Measurements from ENCODE around the gene STAT5B. TPM values are rescaled to one million over a fixed set of nuclear protein-coding genes. Genes with fewer than 3 reads are reported as not detected.

The STAT5B gene
- total and polyA plus RNA-seq, 2 of the 8 experiments (the other 6 are each of a cell fraction or from before 2014, with no cell fraction given), result 35.3 to 52.6 TPM

DNA sequence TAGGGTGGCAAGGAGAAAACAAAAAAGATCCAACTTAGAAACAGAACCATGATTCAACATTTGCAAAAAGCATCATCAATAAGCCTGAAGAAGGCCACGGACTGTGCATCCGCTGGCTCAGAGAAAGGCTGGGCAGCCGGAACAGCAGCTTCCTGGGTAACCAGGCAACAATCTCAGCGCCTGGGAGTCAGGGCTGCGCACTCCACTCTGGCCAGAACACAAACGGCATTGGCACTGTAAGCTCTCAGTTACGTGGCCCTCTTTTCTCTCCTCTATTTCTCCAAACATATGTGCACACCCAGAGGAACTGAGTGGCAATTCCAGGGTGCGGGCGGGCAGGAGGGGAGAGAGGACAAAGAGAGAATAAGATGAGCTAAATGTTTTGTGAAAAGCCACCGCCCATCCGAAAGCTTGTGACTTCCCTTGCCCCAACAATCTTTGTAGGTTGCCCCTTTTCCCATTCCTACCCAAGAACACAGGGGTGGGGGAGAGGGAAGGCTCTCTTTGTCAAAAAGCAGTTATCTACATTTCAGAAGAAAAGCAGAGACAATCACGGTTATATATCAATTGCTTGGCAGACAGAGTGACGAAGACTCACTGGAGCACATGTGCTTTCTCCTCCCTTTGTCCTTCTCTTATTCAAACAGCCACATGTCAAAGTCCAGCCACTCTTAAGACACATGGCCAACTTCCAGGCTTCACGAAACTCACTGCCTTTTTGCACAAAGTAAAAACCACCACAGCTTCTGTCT, 75.3 kb downstream of the STAT5B start:
- POLR2A ChIA-PET (ENCODE audit: partially characterized antibody), result interaction anchor here (0.6 to 1.4 kb wide), 2 partner anchors 9 to 1759 kb away, joined by 3 read pairs; no protein-coding TSS in a partner anchor

More for the DNA sequence above, 75.3 kb downstream of the STAT5B start:
- no peaks in the 10 kb centered on the region for H3K79me2 ChIP-seq (ENCODE audit: control insufficient read depth in 1 of 2, insufficient read depth in 2 of 2, low read length in 2 of 2)
- H3K23ac ChIP-seq (ENCODE audit: insufficient read length), result no peak overlapping the region
- no peak overlapping the region for H3K4me2 ChIP-seq (ENCODE audit: insufficient read depth in 1 of 2, low read depth in 2 of 2, low read length in 2 of 2)
- no peak overlapping the region for H3K9ac ChIP-seq (replicated peaks in 1 of 4; ENCODE audit: extremely low read depth in 1 of 4, low read depth in 3 of 4, low read length in 3 of 4)
- no peak for FAIRE-seq
- no peaks in the 10 kb centered on the region for H3K4me1 ChIP-seq (replicated peaks in 1 of 4; ENCODE audit: control insufficient read depth in 3 of 4, insufficient read depth in 4 of 4, low read length in 3 of 4)
- H4K5ac ChIP-seq (ENCODE audit: insufficient read length, low read depth, low read length), result no peak overlapping the region
- no peak overlapping the region for H3K4me3 ChIP-seq (ENCODE audit: extremely low read depth in 1 of 4, insufficient read depth in 2 of 4, low read depth in 3 of 4, low read length in 4 of 4)
- H3K4ac ChIP-seq (replicated peaks; ENCODE audit: insufficient read length, low read depth, low read length), result no peak overlapping the region
- no peak for TF ChIP-seq SP2 (IDR thresholded peaks at IDR 0.05; ENCODE audit: low read length)
- TF ChIP-seq USF2 (IDR thresholded peaks at IDR 0.05; ENCODE audit: low read length), result no peak
- TF ChIP-seq TBP (IDR thresholded peaks at IDR 0.05; ENCODE audit: low read depth, low read length), result no peak
- TF ChIP-seq, protein P1, sequence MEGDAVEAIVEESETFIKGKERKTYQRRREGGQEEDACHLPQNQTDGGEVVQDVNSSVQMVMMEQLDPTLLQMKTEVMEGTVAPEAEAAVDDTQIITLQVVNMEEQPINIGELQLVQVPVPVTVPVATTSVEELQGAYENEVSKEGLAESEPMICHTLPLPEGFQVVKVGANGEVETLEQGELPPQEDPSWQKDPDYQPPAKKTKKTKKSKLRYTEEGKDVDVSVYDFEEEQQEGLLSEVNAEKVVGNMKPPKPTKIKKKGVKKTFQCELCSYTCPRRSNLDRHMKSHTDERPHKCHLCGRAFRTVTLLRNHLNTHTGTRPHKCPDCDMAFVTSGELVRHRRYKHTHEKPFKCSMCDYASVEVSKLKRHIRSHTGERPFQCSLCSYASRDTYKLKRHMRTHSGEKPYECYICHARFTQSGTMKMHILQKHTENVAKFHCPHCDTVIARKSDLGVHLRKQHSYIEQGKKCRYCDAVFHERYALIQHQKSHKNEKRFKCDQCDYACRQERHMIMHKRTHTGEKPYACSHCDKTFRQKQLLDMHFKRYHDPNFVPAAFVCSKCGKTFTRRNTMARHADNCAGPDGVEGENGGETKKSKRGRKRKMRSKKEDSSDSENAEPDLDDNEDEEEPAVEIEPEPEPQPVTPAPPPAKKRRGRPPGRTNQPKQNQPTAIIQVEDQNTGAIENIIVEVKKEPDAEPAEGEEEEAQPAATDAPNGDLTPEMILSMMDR (IDR thresholded peaks at IDR 0.05; ENCODE audit: control extremely low read depth in 1 of 3, insufficient read depth in 1 of 3, low read depth in 1 of 3, low read length in 3 of 3), result no peak
- no peak for TF ChIP-seq BCL11A (IDR thresholded peaks at IDR 0.05; ENCODE audit: low read depth in 2 of 2, low read length in 2 of 2)
- no peak overlapping the region for H3K18ac ChIP-seq (ENCODE audit: extremely low read depth, low read length)
- no peak overlapping the region for H2AK5ac ChIP-seq (ENCODE audit: low read depth, low read length)
- H4K91ac ChIP-seq (replicated peaks; ENCODE audit: insufficient read length, low read length), result no peak overlapping the region
- H3K14ac ChIP-seq (ENCODE audit: insufficient read length), result no peak overlapping the region
- no peak overlapping the region for H2BK120ac ChIP-seq (replicated peaks; ENCODE audit: low read depth, low read length)
- no peak overlapping the region for H2AFZ ChIP-seq (ENCODE audit: low read length)
- no peaks in the 10 kb centered on the region for H3K23me2 ChIP-seq (ENCODE audit: low read depth, low read length)
- no peak for DNase-seq (ENCODE audit: low read depth in 1 of 2, low spot score in 2 of 2)
- H3K27me3 ChIP-seq (replicated peaks in 1 of 4; ENCODE audit: control insufficient read depth in 3 of 4, extremely low read depth in 1 of 4, insufficient read depth in 3 of 4, low read length in 3 of 4), result no peaks in the 10 kb centered on the region
- H3K56ac ChIP-seq (replicated peaks; ENCODE audit: insufficient read length, low read depth, low read length), result no peak overlapping the region
- no peaks in the 10 kb centered on the region for H3K79me1 ChIP-seq (ENCODE audit: low read depth, low read length)
- WGBS, 2 experiments (ENCODE audit: extremely low coverage in 1 of 2, insufficient coverage in 1 of 2, insufficient read length in 1 of 2, insufficient replicate concordance in 2 of 2, low coverage in 1 of 2, low lambda C conversion rate in 2 of 2, missing lambda C conversion rate in 1 of 2), result 92% methylated on average over 14 of the region's 14 CpGs; no CpG with 5 or more reads in 1 of the 2 experiments
- H2BK20ac ChIP-seq (ENCODE audit: low read length), result no peak overlapping the region
- H3K9me3 ChIP-seq (ENCODE audit: insufficient read depth in 2 of 2, low read depth in 1 of 2, low read length in 1 of 2), result no peaks in the 10 kb centered on the region
- H3K27ac ChIP-seq (ENCODE audit: low read depth, low read length), result no peak overlapping the region
- no peak overlapping the region; the same call in 1 of the 2 replicates for H2BK5ac ChIP-seq (ENCODE audit: low read depth, low read length)
- H2BK15ac ChIP-seq (ENCODE audit: low read length), result no peak overlapping the region
- peaks cover 0 to 9% (median 4%) of the 10 kb centered on the region in 4 experiments; a peak in 5 of 8 replicates for H3K36me3 ChIP-seq (ENCODE audit: control insufficient read depth in 2 of 4, insufficient read depth in 4 of 4, low read length in 3 of 4)
- CTCF ChIA-PET (ENCODE audit: partially characterized antibody), result interaction anchor here (1.1 to 7.4 kb wide), 6 partner anchors 11 to 105 kb away, joined by 3 to 34 read pairs (median 4); no protein-coding TSS in a partner anchor
- no peak overlapping the region for H2BK12ac ChIP-seq (ENCODE audit: low read depth, low read length)
- H4K20me1 ChIP-seq (replicated peaks in 1 of 2; ENCODE audit: control insufficient read depth in 1 of 2, insufficient read depth in 2 of 2, low read length in 2 of 2), result no peaks in the 10 kb centered on the region
- H4K8ac ChIP-seq (ENCODE audit: extremely low read depth, insufficient read depth, low read length), result no peak overlapping the region

All from H1 (cell line).